Measurements from ENCODE around the gene ZNF692.

ZNF692 gene

GRCh38 chr1:248824301-248824700 is 34.6 kb downstream of the ZNF692 start:
- no peak for DNase-seq

- DNase-seq: no peak
These were observed 35.3 kb downstream of the ZNF692 start for GRCh38 chr1:248823517-248824001.

GRCh38 chr1:248822148-248823032 is 36.5 kb downstream of the ZNF692 start:
- no peak for DNase-seq

- no peak for DNase-seq
These were observed 37.2 kb downstream of the ZNF692 start for GRCh38 chr1:248821641-248822040.

GRCh38 chr1:248821101-248821500 is 37.8 kb downstream of the ZNF692 start:
- DNase-seq: no peak

- no peak for DNase-seq
These were observed 38.8 kb downstream of the ZNF692 start for GRCh38 chr1:248820041-248820585.

GRCh38 chr1:248818505-248819374 is 40.1 kb downstream of the ZNF692 start:
- DNase-seq: no peak

GRCh38 chr1:248817065-248817464 is 41.8 kb downstream of the ZNF692 start:
- DNase-seq: no peak

- no peak for DNase-seq
These were observed 42.6 kb downstream of the ZNF692 start for GRCh38 chr1:248816042-248816851.

GRCh38 chr1:248815407-248816034 is 43.4 kb downstream of the ZNF692 start:
- DNase-seq: no peak

GRCh38 chr1:248814351-248814750 is 44.5 kb downstream of the ZNF692 start:
- no peak for DNase-seq

GRCh38 chr1:248813546-248813945 is 45.3 kb downstream of the ZNF692 start:
- no peak for DNase-seq

GRCh38 chr1:248812736-248813425 is 46.0 kb downstream of the ZNF692 start:
- DNase-seq: no peak

- no peak for DNase-seq
These were observed 47.1 kb downstream of the ZNF692 start for GRCh38 chr1:248811514-248812490.

- no peak for DNase-seq
These were observed 48.0 kb downstream of the ZNF692 start for GRCh38 chr1:248810727-248811513.

- DNase-seq: no peak
These were observed 48.7 kb downstream of the ZNF692 start for GRCh38 chr1:248810000-248810726.

- no peak for DNase-seq
These were observed 50.0 kb downstream of the ZNF692 start for GRCh38 chr1:248808876-248809275.

GRCh38 chr1:248807067-248807737 is 51.7 kb downstream of the ZNF692 start:
- DNase-seq: peak; percentile 13 to 44 (median 16)

All from activated naive CD4-positive, alpha-beta T cell (primary cell).